Sigmoid colon (tissue), 4 donors: ENCODE measurements around the gene TCAP.

Experiments used
- POLR2A ChIP-seq, 2 donors: fragments of 450-650 bp; IDR thresholded peaks; one replicate each; pipeline ENCODE4 v1.6.1; 2016; ENCODE audit warnings: antibody characterized with exemption in 2 of 2, mild to moderate bottlenecking in 2 of 2, moderate library complexity in 2 of 2
- POLR2AphosphoS5 ChIP-seq, 4 donors: sonication (generic); formaldehyde crosslinking; IDR thresholded peaks; one replicate each; pipeline ENCODE4 v1.6.1; 2017; ENCODE audit warnings: antibody characterized with exemption in 4 of 4
- TF ChIP-seq, protein P1 (sequence below), 4 experiments: fragments of 450-650 bp in 3 of 4; fragments of 200-600 bp in 1 of 4; IDR thresholded peaks; one replicate each; pipeline ENCODE4 v1.5.1; 2016 to 2019; ENCODE audit warnings: antibody characterized with exemption in 4 of 4, mild to moderate bottlenecking in 3 of 4, moderate library complexity in 2 of 4

DNA sequence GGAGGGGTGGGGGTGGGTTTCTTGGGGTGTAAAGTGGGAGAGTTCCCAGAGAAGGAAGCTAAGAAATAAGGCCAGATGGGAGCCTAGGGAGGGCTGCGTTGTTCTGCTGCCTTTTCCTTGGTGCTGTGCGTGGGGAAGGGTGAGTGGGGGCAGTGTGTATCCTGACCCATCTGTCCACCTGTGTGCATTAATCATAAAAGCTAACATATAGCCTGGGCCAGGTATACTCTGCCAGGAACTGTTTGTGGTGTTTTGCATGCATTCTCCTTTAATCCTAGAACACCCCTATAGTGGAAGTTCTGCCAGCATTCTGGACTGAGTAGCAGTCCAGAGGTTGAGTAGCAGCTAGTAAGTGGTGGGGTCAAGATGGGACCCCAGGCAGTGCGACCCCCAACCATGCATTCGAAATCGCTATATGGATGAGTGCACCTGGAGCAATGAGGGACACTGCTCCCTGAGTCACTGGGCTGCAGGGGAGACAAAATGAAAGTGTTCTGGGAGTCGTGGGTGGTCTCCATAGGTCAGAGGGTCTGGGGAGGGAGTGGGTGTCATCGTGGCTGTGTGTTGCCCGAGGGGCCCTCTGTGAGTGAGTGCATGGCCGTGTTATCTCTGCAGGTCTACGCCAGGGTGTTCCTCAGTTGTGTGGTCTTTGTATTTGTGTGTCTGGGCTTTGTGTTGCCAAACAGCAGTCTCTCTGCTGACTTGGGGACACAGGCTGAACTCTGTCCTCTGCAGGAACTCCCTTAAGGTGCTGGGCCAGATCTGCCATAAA, 36.0 kb downstream of the TCAP start:
- TF ChIP-seq POLR2A (IDR thresholded peaks at IDR 0.05) (peak in 1 of 2 donors; percentile 77), POLR2AphosphoS5 (IDR thresholded peaks at IDR 0.05) (peak in 1 of 4 donors; percentile 24)
- TF ChIP-seq, protein P1, sequence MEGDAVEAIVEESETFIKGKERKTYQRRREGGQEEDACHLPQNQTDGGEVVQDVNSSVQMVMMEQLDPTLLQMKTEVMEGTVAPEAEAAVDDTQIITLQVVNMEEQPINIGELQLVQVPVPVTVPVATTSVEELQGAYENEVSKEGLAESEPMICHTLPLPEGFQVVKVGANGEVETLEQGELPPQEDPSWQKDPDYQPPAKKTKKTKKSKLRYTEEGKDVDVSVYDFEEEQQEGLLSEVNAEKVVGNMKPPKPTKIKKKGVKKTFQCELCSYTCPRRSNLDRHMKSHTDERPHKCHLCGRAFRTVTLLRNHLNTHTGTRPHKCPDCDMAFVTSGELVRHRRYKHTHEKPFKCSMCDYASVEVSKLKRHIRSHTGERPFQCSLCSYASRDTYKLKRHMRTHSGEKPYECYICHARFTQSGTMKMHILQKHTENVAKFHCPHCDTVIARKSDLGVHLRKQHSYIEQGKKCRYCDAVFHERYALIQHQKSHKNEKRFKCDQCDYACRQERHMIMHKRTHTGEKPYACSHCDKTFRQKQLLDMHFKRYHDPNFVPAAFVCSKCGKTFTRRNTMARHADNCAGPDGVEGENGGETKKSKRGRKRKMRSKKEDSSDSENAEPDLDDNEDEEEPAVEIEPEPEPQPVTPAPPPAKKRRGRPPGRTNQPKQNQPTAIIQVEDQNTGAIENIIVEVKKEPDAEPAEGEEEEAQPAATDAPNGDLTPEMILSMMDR (IDR thresholded peaks at IDR 0.05), result no peak
